PC-9 (cell line): ENCODE data around the gene UVRAG.

Experiments
- EZH2 ChIP-seq: fragments of 200-600 bp; sonication (generic); IDR thresholded peaks from 2 replicates; pipeline ENCODE4 v1.8.0; 2017; ENCODE audit warnings: antibody characterized with exemption, low read depth
- TF ChIP-seq, protein P1 (sequence below): fragments of 200-600 bp; sonication (generic); conservative IDR thresholded peaks from 2 replicates; pipeline ENCODE4 v1.6.1; 2017; ENCODE audit warnings: mixed run types, antibody characterized with exemption, mild to moderate bottlenecking, moderate library complexity

DNA sequence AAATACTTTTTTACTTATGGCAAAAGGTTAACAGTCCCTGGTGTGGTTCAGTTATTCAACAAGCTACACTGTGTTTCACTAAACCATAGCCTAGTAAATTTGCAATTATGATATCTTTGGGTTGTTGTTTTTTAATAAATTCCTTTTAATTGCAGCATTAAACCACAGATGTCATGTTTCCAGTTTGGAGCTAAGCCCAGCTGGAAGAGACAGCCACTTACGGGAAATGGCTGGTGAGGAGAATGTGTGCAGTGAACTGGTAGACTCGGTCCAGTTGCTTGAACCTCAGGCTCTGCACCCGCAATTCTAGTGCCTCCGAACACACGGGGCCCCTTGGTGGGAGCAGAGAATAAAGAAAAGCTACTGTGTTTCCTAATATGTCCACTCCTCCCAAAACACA, 320.5 kb downstream of the UVRAG start:
- TF ChIP-seq, protein P1, sequence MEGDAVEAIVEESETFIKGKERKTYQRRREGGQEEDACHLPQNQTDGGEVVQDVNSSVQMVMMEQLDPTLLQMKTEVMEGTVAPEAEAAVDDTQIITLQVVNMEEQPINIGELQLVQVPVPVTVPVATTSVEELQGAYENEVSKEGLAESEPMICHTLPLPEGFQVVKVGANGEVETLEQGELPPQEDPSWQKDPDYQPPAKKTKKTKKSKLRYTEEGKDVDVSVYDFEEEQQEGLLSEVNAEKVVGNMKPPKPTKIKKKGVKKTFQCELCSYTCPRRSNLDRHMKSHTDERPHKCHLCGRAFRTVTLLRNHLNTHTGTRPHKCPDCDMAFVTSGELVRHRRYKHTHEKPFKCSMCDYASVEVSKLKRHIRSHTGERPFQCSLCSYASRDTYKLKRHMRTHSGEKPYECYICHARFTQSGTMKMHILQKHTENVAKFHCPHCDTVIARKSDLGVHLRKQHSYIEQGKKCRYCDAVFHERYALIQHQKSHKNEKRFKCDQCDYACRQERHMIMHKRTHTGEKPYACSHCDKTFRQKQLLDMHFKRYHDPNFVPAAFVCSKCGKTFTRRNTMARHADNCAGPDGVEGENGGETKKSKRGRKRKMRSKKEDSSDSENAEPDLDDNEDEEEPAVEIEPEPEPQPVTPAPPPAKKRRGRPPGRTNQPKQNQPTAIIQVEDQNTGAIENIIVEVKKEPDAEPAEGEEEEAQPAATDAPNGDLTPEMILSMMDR, result no peak
- TF ChIP-seq EZH2, result no peak
